ENCODE measurements around the gene CLCNKA.
"Not testable (repeated sequence)": the region's sequence is repeated elsewhere in the genome, so short reads cannot be mapped to it uniquely, and the experiment has no call there.

Gene CLCNKA

GRCh38 chr1:16046842-16047241 lies 25.0 kb downstream of the CLCNKA start:
- no peak for DNase-seq

GRCh38 chr1:16047791-16048475 lies 26.1 kb downstream of the CLCNKA start:
- DNase-seq = no peak

- DNase-seq = peak; percentile 21
Measured at GRCh38 chr1:16048573-16049189, 26.8 kb downstream of the CLCNKA start.

GRCh38 chr1:16050328-16050727 lies 28.5 kb downstream of the CLCNKA start:
- no peak for DNase-seq

- DNase-seq = no peak
Measured at GRCh38 chr1:16051039-16051438, 29.2 kb downstream of the CLCNKA start.

- not testable (repeated sequence) for DNase-seq
Measured at GRCh38 chr1:16051949-16052348, 30.1 kb downstream of the CLCNKA start.

GRCh38 chr1:16053781-16054502 lies 32.1 kb downstream of the CLCNKA start:
- no peak for DNase-seq

GRCh38 chr1:16054598-16055540 lies 33.0 kb downstream of the CLCNKA start:
- no peak for DNase-seq

GRCh38 chr1:16055613-16056520 lies 34.0 kb downstream of the CLCNKA start:
- DNase-seq = peak; percentile 88

- not testable (repeated sequence) for DNase-seq
Measured at GRCh38 chr1:16056521-16056912, 34.7 kb downstream of the CLCNKA start.

- not testable (repeated sequence) for DNase-seq
Measured at GRCh38 chr1:16057314-16057915, 35.6 kb downstream of the CLCNKA start.

- not testable (repeated sequence) for DNase-seq
Measured at GRCh38 chr1:16058394-16059120, 36.7 kb downstream of the CLCNKA start.

GRCh38 chr1:16061266-16061665 lies 39.4 kb downstream of the CLCNKA start:
- DNase-seq = no peak

- DNase-seq = not testable (repeated sequence)
Measured at GRCh38 chr1:16061989-16062686, 40.3 kb downstream of the CLCNKA start.

GRCh38 chr1:16062687-16063075 lies 40.8 kb downstream of the CLCNKA start:
- not testable (repeated sequence) for DNase-seq

- no peak for DNase-seq
Measured at GRCh38 chr1:16063226-16063829, 41.5 kb downstream of the CLCNKA start.

- DNase-seq = no peak
Measured at GRCh38 chr1:16063921-16064320, 42.1 kb downstream of the CLCNKA start.

- DNase-seq = no peak
Measured at GRCh38 chr1:16064536-16065268, 42.9 kb downstream of the CLCNKA start.

- DNase-seq = no peak
Measured at GRCh38 chr1:16065269-16065576, 43.4 kb downstream of the CLCNKA start.

All from activated CD4-positive, alpha-beta T cell treated with anti-CD3 and anti-CD28 coated beads, Interleukin-2, amount 50 U/mL, for 16 hours (primary cell).